Measurements from ENCODE around the gene MERTK. TPM values are rescaled to one million over a fixed set of nuclear protein-coding genes. Genes with fewer than 3 reads are reported as not detected.

The MERTK gene
- total and polyA plus RNA-seq, 2 of the 8 experiments (the other 6 are each of a cell fraction or from before 2014, with no cell fraction given): 6.5 to 7.0 TPM

GRCh38 chr2:111905990-111906735 is 7.8 kb downstream of the MERTK start:
- WGBS, 2 experiments (ENCODE audit: extremely low coverage in 1 of 2, insufficient coverage in 1 of 2, insufficient read length in 1 of 2, insufficient replicate concordance in 2 of 2, low coverage in 1 of 2, low lambda C conversion rate in 2 of 2, missing lambda C conversion rate in 1 of 2): 69% methylated on average over 4 of the region's 4 CpGs; no CpG with 5 or more reads in 1 of the 2 experiments
- Histone ChIP-seq H4K20me1 (replicated peaks in 1 of 2; ENCODE audit: control insufficient read depth in 1 of 2, insufficient read depth in 2 of 2, low read length in 2 of 2) (peaks cover 2% of the 10 kb centered on the region in 2 experiments), H3K4me1 (replicated peaks in 1 of 4; ENCODE audit: control insufficient read depth in 3 of 4, insufficient read depth in 4 of 4, low read length in 3 of 4) (peaks cover 2 to 16% (median 4%) of the 10 kb centered on the region in 4 experiments; a peak in 6 of 7 replicates), H2BK20ac (ENCODE audit: low read length) (no peak overlapping the region), H3K14ac (ENCODE audit: insufficient read length) (no peak overlapping the region), H2AFZ (ENCODE audit: low read length) (no peak overlapping the region), H4K91ac (replicated peaks; ENCODE audit: insufficient read length, low read length) (no peak overlapping the region), H3K4me2 (ENCODE audit: insufficient read depth in 1 of 2, low read depth in 2 of 2, low read length in 2 of 2) (no peak overlapping the region), H3K23ac (ENCODE audit: insufficient read length) (no peak overlapping the region), H4K8ac (ENCODE audit: extremely low read depth, insufficient read depth, low read length) (no peak overlapping the region), H3K36me3 (ENCODE audit: control insufficient read depth in 2 of 4, insufficient read depth in 4 of 4, low read length in 3 of 4) (no peaks in the 10 kb centered on the region), H3K18ac (ENCODE audit: extremely low read depth, low read length) (no peak overlapping the region), H4K5ac (ENCODE audit: insufficient read length, low read depth, low read length) (no peak overlapping the region), H3K56ac (replicated peaks; ENCODE audit: insufficient read length, low read depth, low read length) (no peak overlapping the region), H3K79me2 (ENCODE audit: control insufficient read depth in 1 of 2, insufficient read depth in 2 of 2, low read length in 2 of 2) (no peaks in the 10 kb centered on the region), H3K4me3 (ENCODE audit: extremely low read depth in 1 of 4, insufficient read depth in 2 of 4, low read depth in 3 of 4, low read length in 4 of 4) (no peak overlapping the region), H3K23me2 (ENCODE audit: low read depth, low read length) (no peaks in the 10 kb centered on the region), H3K27ac (ENCODE audit: low read depth, low read length) (no peak overlapping the region), H2AK5ac (ENCODE audit: low read depth, low read length) (no peak overlapping the region), H2BK5ac (ENCODE audit: low read depth, low read length) (no peak overlapping the region), H3K27me3 (replicated peaks in 1 of 4; ENCODE audit: control insufficient read depth in 3 of 4, extremely low read depth in 1 of 4, insufficient read depth in 3 of 4, low read length in 3 of 4) (no peaks in the 10 kb centered on the region), H2BK12ac (ENCODE audit: low read depth, low read length) (no peak overlapping the region; the same call in 1 of the 2 replicates), H3K4ac (replicated peaks; ENCODE audit: insufficient read length, low read depth, low read length) (no peak overlapping the region), H2BK15ac (ENCODE audit: low read length) (no peak overlapping the region), H3K9ac (replicated peaks in 1 of 4; ENCODE audit: extremely low read depth in 1 of 4, low read depth in 3 of 4, low read length in 3 of 4) (no peak overlapping the region), H3K79me1 (ENCODE audit: low read depth, low read length) (no peaks in the 10 kb centered on the region), H3K9me3 (ENCODE audit: insufficient read depth in 2 of 2, low read depth in 1 of 2, low read length in 1 of 2) (no peaks in the 10 kb centered on the region), H2BK120ac (replicated peaks; ENCODE audit: low read depth, low read length) (no peak overlapping the region)
- no peak for DNase-seq (ENCODE audit: low read depth in 1 of 2, low spot score in 2 of 2)
- FAIRE-seq: no peak
- POLR2A ChIA-PET (ENCODE audit: partially characterized antibody): interaction anchor here (1.3 kb wide), 1 partner anchor 22 kb away, joined by 5 read pairs; the partner anchor contains the start of gene ANAPC1
- CTCF ChIA-PET (ENCODE audit: partially characterized antibody): interaction anchor here (1.1 to 1.9 kb wide), 3 partner anchors 13 to 51 kb away, joined by 3 to 9 read pairs (median 4); no protein-coding TSS in a partner anchor

Data from H1 (cell line).